Erythroblast (primary cell): ENCODE results near the gene ERVW-1.
"Not testable (repeated sequence)": the region's sequence is repeated elsewhere in the genome, so short reads cannot be mapped to it uniquely, and the experiment has no call there.

ENCODE experiments used
- DNase-seq, 2 experiments: peaks; one replicate each; lab custom pipeline; 2025; lab: John Stamatoyannopoulos, UW
- GATA1 ChIP-seq: IDR thresholded peaks from 2 replicates; pipeline ENCODE4 v1.6.1; 2011; ENCODE audit warnings: low read depth, mild to moderate bottlenecking, control low read depth, low read length, moderate library complexity
- POLR2A ChIP-seq: IDR thresholded peaks from 2 replicates; pipeline ENCODE4 v1.6.1; 2011; ENCODE audit warnings: mild to moderate bottlenecking, low read length

Gene ERVW-1

GRCh38 chr7:92485267-92485892 is 7.6 kb upstream of the ERVW-1 start:
- DNase-seq = no peak
- TF ChIP-seq GATA1 = no peak
- no peak for TF ChIP-seq POLR2A

GRCh38 chr7:92484226-92484625 is 6.5 kb upstream of the ERVW-1 start:
- DNase-seq = not testable (repeated sequence)

- DNase-seq = not testable (repeated sequence)
These were observed 5.9 kb upstream of the ERVW-1 start for GRCh38 chr7:92483624-92484023.

- not testable (repeated sequence) for DNase-seq
These were observed 1.4 kb upstream of the ERVW-1 start for GRCh38 chr7:92479146-92479545.

GRCh38 chr7:92478711-92479110 is 965 bp upstream of the ERVW-1 start:
- DNase-seq = no peak
- no peak for TF ChIP-seq POLR2A
- no peak for TF ChIP-seq GATA1

- no peak for DNase-seq
- no peak for TF ChIP-seq POLR2A
- no peak for TF ChIP-seq GATA1
These were observed 349 bp upstream of the ERVW-1 start for GRCh38 chr7:92478095-92478494.

GRCh38 chr7:92475851-92476590 is 1.7 kb downstream of the ERVW-1 start:
- DNase-seq = not testable (repeated sequence)

GRCh38 chr7:92475261-92475770 is 2.4 kb downstream of the ERVW-1 start:
- DNase-seq = not testable (repeated sequence)

GRCh38 chr7:92473989-92474388 is 3.8 kb downstream of the ERVW-1 start:
- DNase-seq = not testable (repeated sequence)

- DNase-seq = not testable (repeated sequence)
These were observed 9.2 kb downstream of the ERVW-1 start for GRCh38 chr7:92468589-92468988.

- no peak for DNase-seq
- no peak for TF ChIP-seq POLR2A
- TF ChIP-seq GATA1 = no peak
These were observed 11.1 kb downstream of the ERVW-1 start for GRCh38 chr7:92466682-92467081.

- TF ChIP-seq GATA1 (no peak), POLR2A (no peak)
- DNase-seq = no peak
These were observed 13.2 kb downstream of the ERVW-1 start for GRCh38 chr7:92464515-92464914.

GRCh38 chr7:92462560-92462959 is 15.2 kb downstream of the ERVW-1 start:
- DNase-seq = no peak
- TF ChIP-seq GATA1 (no peak), POLR2A (no peak)

- no peak for TF ChIP-seq POLR2A
- DNase-seq = peak; percentile 55 to 61
These were observed 16.4 kb downstream of the ERVW-1 start for GRCh38 chr7:92461027-92462003.

- TF ChIP-seq POLR2A = no peak
- DNase-seq = no peak
These were observed 17.2 kb downstream of the ERVW-1 start for GRCh38 chr7:92460510-92460909.
